Measurements from ENCODE around the gene GBGT1.

GRCh38 chr9:133122935-133123611 lies 40.6 kb downstream of the GBGT1 start:
- TF ChIP-seq, protein P1, sequence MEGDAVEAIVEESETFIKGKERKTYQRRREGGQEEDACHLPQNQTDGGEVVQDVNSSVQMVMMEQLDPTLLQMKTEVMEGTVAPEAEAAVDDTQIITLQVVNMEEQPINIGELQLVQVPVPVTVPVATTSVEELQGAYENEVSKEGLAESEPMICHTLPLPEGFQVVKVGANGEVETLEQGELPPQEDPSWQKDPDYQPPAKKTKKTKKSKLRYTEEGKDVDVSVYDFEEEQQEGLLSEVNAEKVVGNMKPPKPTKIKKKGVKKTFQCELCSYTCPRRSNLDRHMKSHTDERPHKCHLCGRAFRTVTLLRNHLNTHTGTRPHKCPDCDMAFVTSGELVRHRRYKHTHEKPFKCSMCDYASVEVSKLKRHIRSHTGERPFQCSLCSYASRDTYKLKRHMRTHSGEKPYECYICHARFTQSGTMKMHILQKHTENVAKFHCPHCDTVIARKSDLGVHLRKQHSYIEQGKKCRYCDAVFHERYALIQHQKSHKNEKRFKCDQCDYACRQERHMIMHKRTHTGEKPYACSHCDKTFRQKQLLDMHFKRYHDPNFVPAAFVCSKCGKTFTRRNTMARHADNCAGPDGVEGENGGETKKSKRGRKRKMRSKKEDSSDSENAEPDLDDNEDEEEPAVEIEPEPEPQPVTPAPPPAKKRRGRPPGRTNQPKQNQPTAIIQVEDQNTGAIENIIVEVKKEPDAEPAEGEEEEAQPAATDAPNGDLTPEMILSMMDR (conservative IDR thresholded peaks at IDR 0.05 in 1 of 2, IDR thresholded peaks at IDR 0.05 in 1 of 2; ENCODE audit: low read depth in 1 of 2, low read length in 2 of 2) = no peak
- TF ChIP-seq EZH2 (IDR thresholded peaks at IDR 0.05; ENCODE audit: low read length, missing control alignments) = no peak

All from fibroblast of lung (primary cell).